T-helper 1 cell treated with Interleukin-12 subunit alpha and Interleukin-12 subunit beta and Interleukin-4 antibody, amounts not matched to agents 30 μg/mL and 1 μg/mL, for 36 hours (primary cell): Measurements from ENCODE around the gene HGF.

Source experiments
- H3K27ac Mint-ChIP-seq: one replicate; pipeline ENCODE4 v1.8.0; 2021; ENCODE audit warnings: mild to moderate bottlenecking, mixed read lengths
- H3K27me3 Mint-ChIP-seq: one replicate; pipeline ENCODE4 v1.8.0; 2021; ENCODE audit warnings: low read depth, mixed read lengths
- H3K36me3 Mint-ChIP-seq: one replicate; pipeline ENCODE4 v1.8.0; 2021; ENCODE audit warnings: low read depth, mixed read lengths
- H3K4me1 Mint-ChIP-seq: one replicate; pipeline ENCODE4 v1.8.0; 2021; ENCODE audit warnings: low read depth, mixed read lengths
- H3K4me3 Mint-ChIP-seq: one replicate; pipeline ENCODE4 v1.8.0; 2021; ENCODE audit warnings: mild to moderate bottlenecking, moderate library complexity, mixed read lengths
- H3K9me3 Mint-ChIP-seq: one replicate; pipeline ENCODE4 v1.8.0; 2021; ENCODE audit warnings: mixed read lengths

Gene HGF

DNA sequence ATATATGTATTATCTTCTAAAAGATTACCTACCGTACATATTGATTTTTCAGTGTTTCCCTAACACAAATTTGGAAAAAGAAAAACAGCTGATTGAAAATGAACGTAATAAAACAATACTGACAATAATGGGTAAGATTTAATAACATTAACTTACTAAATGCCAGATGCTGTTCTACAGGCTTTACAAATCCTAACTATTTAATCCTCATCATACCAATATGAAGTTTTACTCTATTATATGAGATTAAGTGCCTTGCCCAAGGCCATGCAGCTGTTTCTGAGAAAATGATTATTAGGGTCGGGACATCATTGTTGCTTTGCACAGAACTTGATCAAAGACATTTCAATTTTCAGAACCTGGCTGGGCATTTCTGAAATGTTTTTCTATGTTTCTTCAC lies 104.6 kb downstream of the HGF start:
- Mint-ChIP-seq H3K4me1 (no peaks in the 10 kb centered on the region), H3K27ac (no peak overlapping the region), H3K9me3 (no peaks in the 10 kb centered on the region), H3K4me3 (no peak overlapping the region), H3K36me3 (no peaks in the 10 kb centered on the region), H3K27me3 (no peaks in the 10 kb centered on the region)

- H3K36me3 Mint-ChIP-seq: no peaks in the 10 kb centered on the region
- H3K27ac Mint-ChIP-seq: no peak overlapping the region
- H3K4me1 Mint-ChIP-seq: no peaks in the 10 kb centered on the region
- H3K4me3 Mint-ChIP-seq: no peak overlapping the region
- H3K9me3 Mint-ChIP-seq: no peaks in the 10 kb centered on the region
- no peaks in the 10 kb centered on the region for H3K27me3 Mint-ChIP-seq
Measured at GRCh38 chr7:81664304-81664703, 105.5 kb downstream of the HGF start.

DNA sequence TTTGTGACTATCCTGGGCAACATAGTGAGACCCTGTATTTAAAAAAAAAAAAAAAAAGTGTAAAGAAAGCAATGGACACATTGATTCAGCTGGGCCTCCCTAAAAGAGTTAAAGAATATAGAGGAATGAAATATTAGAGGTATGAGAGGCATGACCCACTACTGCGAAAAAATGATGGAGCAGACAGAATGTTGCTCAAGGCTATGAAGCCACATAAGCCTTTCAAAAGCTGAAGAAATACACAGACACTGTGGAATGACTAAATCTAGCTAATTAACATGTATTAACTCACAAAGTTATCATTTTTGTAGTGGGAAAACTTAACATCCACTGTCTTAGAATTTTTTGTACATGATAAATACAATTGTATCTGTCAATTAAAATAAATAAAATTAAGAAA lies 107.3 kb downstream of the HGF start:
- Mint-ChIP-seq H3K9me3 (no peaks in the 10 kb centered on the region), H3K27ac (no peak overlapping the region), H3K36me3 (no peaks in the 10 kb centered on the region)

DNA sequence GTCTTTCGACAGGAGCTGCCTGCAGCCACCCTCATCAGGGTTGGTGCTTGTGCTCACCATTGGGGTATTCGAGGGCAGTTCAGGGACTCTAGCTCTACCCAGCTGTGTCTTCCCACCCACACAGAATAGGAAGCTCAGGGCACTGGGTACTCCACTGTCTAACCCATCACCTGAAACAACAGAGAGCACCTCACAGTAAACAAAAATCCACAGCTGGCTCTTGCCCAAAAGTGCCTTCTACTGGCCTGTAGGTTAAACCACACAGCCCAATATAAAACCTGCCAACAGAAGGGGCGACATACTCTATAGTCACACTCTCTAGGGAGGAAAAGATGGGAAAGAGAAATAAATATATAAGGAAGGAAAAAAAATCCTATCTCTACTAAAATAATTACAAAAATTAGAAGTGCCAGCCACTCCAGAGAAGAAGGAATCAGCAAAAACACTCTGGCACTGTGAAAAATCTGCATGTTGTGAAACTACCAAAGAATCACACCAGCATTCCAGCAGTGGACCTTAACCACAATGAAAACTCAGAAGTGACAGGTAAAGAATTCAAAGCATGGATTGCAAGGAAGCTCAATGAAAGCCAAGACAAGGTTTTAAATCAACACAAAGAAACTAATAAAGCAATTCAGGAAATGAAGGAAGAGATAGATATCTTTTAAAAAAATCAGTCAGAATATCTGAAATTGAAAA lies 110.0 kb downstream of the HGF start:
- H3K4me3 Mint-ChIP-seq: no peak overlapping the region
- H3K27ac Mint-ChIP-seq: no peak overlapping the region
- no peaks in the 10 kb centered on the region for H3K27me3 Mint-ChIP-seq

More for the DNA sequence above, 107.3 kb downstream of the HGF start:
- Mint-ChIP-seq H3K4me3 (no peak overlapping the region), H3K4me1 (no peaks in the 10 kb centered on the region), H3K27me3 (no peaks in the 10 kb centered on the region)

DNA sequence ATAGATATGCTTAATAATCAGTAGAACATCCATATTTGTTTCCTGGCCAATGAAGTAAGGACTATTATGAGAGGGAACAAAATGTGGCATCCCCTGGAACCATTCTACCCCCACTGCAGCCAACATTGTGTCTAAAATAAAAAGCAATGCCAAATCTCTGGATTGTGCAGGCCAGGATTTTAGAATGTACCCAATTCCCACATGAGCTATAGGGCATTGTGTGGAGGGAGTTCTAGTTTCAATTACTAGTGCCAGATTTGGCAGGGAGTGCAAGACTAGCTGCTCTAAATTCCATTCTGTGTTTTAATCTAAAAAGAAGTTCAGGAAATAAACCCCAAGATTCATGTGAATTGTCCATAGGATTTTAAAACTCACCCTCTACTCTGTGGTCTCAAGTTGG lies 112.3 kb downstream of the HGF start:
- Mint-ChIP-seq H3K4me1 (no peaks in the 10 kb centered on the region), H3K9me3 (peaks cover 20% of the 10 kb centered on the region), H3K27me3 (no peaks in the 10 kb centered on the region), H3K27ac (no peak overlapping the region), H3K36me3 (no peaks in the 10 kb centered on the region), H3K4me3 (no peak overlapping the region)

More for the DNA sequence above, 110.0 kb downstream of the HGF start:
- H3K9me3 Mint-ChIP-seq: peaks cover 8% of the 10 kb centered on the region
- no peaks in the 10 kb centered on the region for H3K4me1 Mint-ChIP-seq
- no peaks in the 10 kb centered on the region for H3K36me3 Mint-ChIP-seq

DNA sequence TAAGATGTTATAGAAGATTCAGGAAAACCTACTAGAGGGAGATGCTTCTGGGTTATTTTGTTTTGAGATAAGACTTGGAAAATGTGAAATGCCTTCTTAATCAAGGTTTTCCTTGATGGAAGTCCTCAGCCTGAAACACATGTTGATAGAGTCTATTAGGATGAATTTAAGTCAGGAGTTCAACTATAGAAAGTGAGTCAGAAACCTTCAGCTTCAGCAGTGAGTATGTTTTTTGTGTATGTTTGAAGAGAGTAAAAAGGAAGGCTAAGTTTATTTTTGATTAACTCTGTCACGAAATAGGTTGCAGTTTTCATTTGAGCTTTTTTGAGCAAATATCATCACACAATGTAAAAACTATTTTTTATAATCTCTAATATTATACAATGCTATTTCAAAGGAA lies 114.6 kb downstream of the HGF start:
- no peaks in the 10 kb centered on the region for H3K4me1 Mint-ChIP-seq
- no peaks in the 10 kb centered on the region for H3K27me3 Mint-ChIP-seq
- no peak overlapping the region for H3K4me3 Mint-ChIP-seq
- no peak overlapping the region for H3K27ac Mint-ChIP-seq
- H3K36me3 Mint-ChIP-seq: no peaks in the 10 kb centered on the region
- H3K9me3 Mint-ChIP-seq: peaks cover 32% of the 10 kb centered on the region

GRCh38 chr7:81652225-81652624 lies 117.6 kb downstream of the HGF start:
- Mint-ChIP-seq H3K4me1 (no peaks in the 10 kb centered on the region), H3K9me3 (peaks cover 32% of the 10 kb centered on the region), H3K27ac (no peak overlapping the region), H3K4me3 (no peak overlapping the region), H3K27me3 (no peaks in the 10 kb centered on the region), H3K36me3 (no peaks in the 10 kb centered on the region)
